ENCODE results near the gene SERGEF.
A peak's percentile ranks its signal among the peaks of the same experiment; 100 is the strongest.

SERGEF gene

DNA sequence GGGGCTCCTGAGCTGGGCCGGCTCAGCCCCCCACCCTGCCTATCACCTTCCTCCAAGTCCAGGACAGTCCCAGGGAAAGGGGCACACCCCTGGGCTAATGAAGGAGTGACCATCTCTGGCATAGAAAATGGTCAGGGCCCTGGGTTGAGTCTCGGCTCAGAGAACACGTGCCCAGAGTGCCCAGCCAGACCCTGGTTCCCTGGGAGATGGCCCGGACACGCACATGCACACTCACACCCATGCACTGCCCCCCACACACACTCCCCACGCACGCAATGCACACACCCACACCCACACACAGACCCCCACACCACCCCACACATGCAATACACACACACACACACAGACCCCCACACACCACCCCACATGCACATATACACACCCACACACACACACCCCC lies 249.6 kb downstream of the SERGEF start:
- Histone ChIP-seq H2BK5ac (ENCODE audit: low read length) (no peak overlapping the region), H3K9ac (ENCODE audit: low read length) (no peak overlapping the region), H3K18ac (ENCODE audit: low read length) (no peak overlapping the region), H4K5ac (ENCODE audit: low read length) (no peak overlapping the region), H2AK5ac (ENCODE audit: low read length) (no peak overlapping the region), H3K79me2 (ENCODE audit: control insufficient read depth, insufficient read depth, low read length) (no peaks in the 10 kb centered on the region), H3K4me1 (ENCODE audit: control insufficient read depth, low read depth, low read length) (no peaks in the 10 kb centered on the region), H3K27ac (ENCODE audit: low read depth, low read length) (no peak overlapping the region), H3K4ac (ENCODE audit: low read depth, low read length) (no peak overlapping the region), H3K4me2 (ENCODE audit: low read length) (no peak overlapping the region), H3K27me3 (ENCODE audit: insufficient read depth, low read length, poor library complexity) (no peaks in the 10 kb centered on the region), H2BK15ac (replicated peaks; ENCODE audit: low read depth) (no peak overlapping the region), H2BK120ac (ENCODE audit: low read depth, low read length) (no peak overlapping the region), H3K23ac (ENCODE audit: low read length) (no peak overlapping the region), H3K79me1 (ENCODE audit: low read length) (no peaks in the 10 kb centered on the region), H3K4me3 (ENCODE audit: low read length) (no peak overlapping the region), H4K8ac (ENCODE audit: low read depth, low read length) (no peak overlapping the region), H3K56ac (ENCODE audit: low read length) (no peak overlapping the region), H3K36me3 (ENCODE audit: control insufficient read depth, insufficient read depth, low read length) (no peaks in the 10 kb centered on the region)
- DNase-seq, result no peak
- no CpG with 5 or more reads among the region's 7 CpGs for WGBS (ENCODE audit: extremely low coverage, insufficient coverage, low lambda C conversion rate)

DNA sequence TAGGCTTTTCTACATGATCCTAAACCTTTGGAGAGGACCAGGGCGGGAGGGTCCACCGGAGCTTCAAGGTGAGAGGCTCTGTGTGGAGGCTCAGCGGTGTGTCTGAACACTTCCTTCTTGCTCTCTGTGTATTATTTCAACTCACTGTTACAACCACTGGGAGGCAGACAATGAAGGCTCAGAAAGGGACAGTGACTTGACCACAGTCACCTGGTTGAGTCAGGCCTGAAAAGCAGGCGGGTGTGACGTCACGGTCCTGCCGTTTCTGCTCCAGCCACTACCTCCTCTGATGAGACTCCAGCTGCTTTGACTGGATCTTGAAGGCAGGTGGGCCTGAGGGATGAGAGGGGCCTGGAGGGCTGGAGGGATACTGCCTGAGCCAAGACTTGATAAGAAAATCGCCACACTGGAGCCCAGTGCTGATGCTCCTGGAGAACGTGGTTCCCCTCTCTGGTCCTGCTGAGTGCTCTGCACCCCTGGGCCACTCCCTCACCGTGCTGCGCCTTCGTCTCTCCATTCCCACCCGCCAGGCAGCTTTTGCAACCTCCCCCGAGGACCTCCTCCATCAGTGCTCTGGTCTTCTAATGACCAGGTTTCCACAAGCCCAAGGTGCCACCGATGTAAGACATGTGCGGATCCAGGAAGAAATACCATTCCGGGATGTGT lies 250.4 kb downstream of the SERGEF start:
- H3K79me2 ChIP-seq (ENCODE audit: control insufficient read depth, insufficient read depth, low read length), result no peaks in the 10 kb centered on the region

DNA sequence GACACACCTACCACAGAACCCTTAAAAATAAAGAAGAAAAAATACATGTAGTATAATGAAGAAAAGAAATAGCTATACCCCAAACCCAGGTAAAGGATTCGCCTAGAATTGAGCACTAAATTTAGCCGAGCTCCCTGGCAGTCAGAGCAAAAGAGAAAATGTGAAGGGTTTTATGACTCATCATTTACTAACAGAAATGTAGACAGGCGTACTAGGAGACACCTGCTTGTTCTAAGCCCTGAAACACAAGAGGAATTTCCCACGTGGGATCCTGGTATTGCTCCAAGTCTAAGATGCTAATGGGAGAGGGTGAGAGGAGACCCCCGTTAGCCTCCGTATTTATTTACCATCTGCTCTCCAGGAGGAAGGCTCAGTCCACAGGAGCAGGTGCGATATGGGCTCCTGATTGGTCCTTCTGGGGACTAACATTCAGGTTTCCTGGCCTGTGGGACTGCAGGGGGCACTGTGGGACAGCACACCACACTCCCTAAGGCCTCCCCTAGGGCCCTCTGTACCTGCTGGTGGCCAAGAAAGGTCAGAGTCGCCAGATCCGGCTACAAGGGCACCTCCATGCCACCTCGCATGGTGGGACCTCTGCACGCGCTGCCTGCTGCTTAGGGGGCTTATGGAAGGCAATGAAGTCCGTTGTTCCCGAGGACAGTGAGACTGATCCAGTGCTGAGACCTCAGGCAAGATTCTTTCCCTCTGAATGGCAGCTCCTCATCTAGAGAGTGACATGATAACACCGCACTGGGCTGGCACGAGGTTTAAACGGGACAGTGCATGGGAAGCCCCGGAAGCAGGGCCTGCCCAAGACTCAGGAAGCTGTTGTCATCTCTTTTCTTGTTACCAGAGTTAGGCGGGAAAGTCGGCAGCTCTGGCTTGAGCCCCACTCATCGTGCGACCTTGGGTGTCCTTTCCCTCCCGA lies 252.5 kb downstream of the SERGEF start:
- no peak overlapping the region for H3K4ac ChIP-seq (ENCODE audit: low read depth, low read length)
- H3K4me2 ChIP-seq (ENCODE audit: low read length), result no peak overlapping the region
- no peaks in the 10 kb centered on the region for H3K36me3 ChIP-seq (ENCODE audit: control insufficient read depth, insufficient read depth, low read length)
- no peaks in the 10 kb centered on the region for H3K27me3 ChIP-seq (ENCODE audit: insufficient read depth, low read length, poor library complexity)
- no peak overlapping the region for H4K8ac ChIP-seq (ENCODE audit: low read depth, low read length)
- WGBS (ENCODE audit: extremely low coverage, insufficient coverage, low lambda C conversion rate), result no CpG with 5 or more reads among the region's 23 CpGs
- H3K27ac ChIP-seq (ENCODE audit: low read depth, low read length), result no peak overlapping the region
- no peak overlapping the region for H3K4me3 ChIP-seq (ENCODE audit: low read length)
- H3K79me2 ChIP-seq (ENCODE audit: control insufficient read depth, insufficient read depth, low read length), result no peaks in the 10 kb centered on the region
- H2BK5ac ChIP-seq (ENCODE audit: low read length), result no peak overlapping the region
- no peaks in the 10 kb centered on the region for H3K4me1 ChIP-seq (ENCODE audit: control insufficient read depth, low read depth, low read length)
- no peak overlapping the region for H3K9ac ChIP-seq (ENCODE audit: low read length)
- H3K23ac ChIP-seq (ENCODE audit: low read length), result no peak overlapping the region
- H4K5ac ChIP-seq (ENCODE audit: low read length), result no peak overlapping the region
- no peaks in the 10 kb centered on the region for H3K79me1 ChIP-seq (ENCODE audit: low read length)
- H3K18ac ChIP-seq (ENCODE audit: low read length), result no peak overlapping the region
- H2BK120ac ChIP-seq (ENCODE audit: low read depth, low read length), result no peak overlapping the region
- peak; percentile 86 for DNase-seq
- H2AK5ac ChIP-seq (ENCODE audit: low read length), result no peak overlapping the region
- H3K56ac ChIP-seq (ENCODE audit: low read length), result no peak overlapping the region
- no peak overlapping the region for H2BK15ac ChIP-seq (replicated peaks; ENCODE audit: low read depth)

More for the DNA sequence above, 250.4 kb downstream of the SERGEF start:
- H2AK5ac ChIP-seq (ENCODE audit: low read length), result no peak overlapping the region
- H4K5ac ChIP-seq (ENCODE audit: low read length), result no peak overlapping the region
- H3K18ac ChIP-seq (ENCODE audit: low read length), result no peak overlapping the region
- H4K8ac ChIP-seq (ENCODE audit: low read depth, low read length), result no peak overlapping the region
- no peak overlapping the region for H2BK120ac ChIP-seq (ENCODE audit: low read depth, low read length)
- H3K23ac ChIP-seq (ENCODE audit: low read length), result no peak overlapping the region
- no peaks in the 10 kb centered on the region for H3K27me3 ChIP-seq (ENCODE audit: insufficient read depth, low read length, poor library complexity)
- no peak overlapping the region for H3K9ac ChIP-seq (ENCODE audit: low read length)
- H3K27ac ChIP-seq (ENCODE audit: low read depth, low read length), result no peak overlapping the region
- no peak overlapping the region for H3K4ac ChIP-seq (ENCODE audit: low read depth, low read length)
- DNase-seq, result no peak
- H2BK15ac ChIP-seq (replicated peaks; ENCODE audit: low read depth), result no peak overlapping the region
- H3K79me1 ChIP-seq (ENCODE audit: low read length), result no peaks in the 10 kb centered on the region
- no peak overlapping the region for H3K4me2 ChIP-seq (ENCODE audit: low read length)
- no CpG with 5 or more reads among the region's 17 CpGs for WGBS (ENCODE audit: extremely low coverage, insufficient coverage, low lambda C conversion rate)
- H3K56ac ChIP-seq (ENCODE audit: low read length), result no peak overlapping the region
- H3K4me3 ChIP-seq (ENCODE audit: low read length), result no peak overlapping the region
- H2BK5ac ChIP-seq (ENCODE audit: low read length), result no peak overlapping the region
- H3K4me1 ChIP-seq (ENCODE audit: control insufficient read depth, low read depth, low read length), result no peaks in the 10 kb centered on the region
- no peaks in the 10 kb centered on the region for H3K36me3 ChIP-seq (ENCODE audit: control insufficient read depth, insufficient read depth, low read length)

DNA sequence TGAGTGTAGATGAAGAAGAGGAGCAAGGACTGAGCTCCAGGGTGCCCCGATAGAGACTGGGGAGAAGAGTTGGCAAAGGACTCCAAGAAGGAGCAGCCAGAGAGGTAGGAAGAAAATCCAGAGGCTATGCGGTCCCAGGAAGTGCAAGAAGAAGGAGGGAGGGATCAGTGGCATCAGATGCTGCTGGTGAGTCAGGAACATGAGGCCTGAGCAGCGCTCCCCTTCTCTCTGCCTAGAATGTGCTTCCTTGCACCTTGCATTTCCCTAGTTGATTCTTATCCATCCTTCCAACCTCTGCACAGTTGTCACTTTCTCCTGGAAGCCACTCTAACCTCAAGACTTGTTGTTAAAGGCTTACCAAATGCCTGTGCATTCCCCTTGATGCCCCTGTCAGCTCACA lies 257.0 kb downstream of the SERGEF start:
- no peaks in the 10 kb centered on the region for H3K79me1 ChIP-seq (ENCODE audit: low read length)
- WGBS (ENCODE audit: extremely low coverage, insufficient coverage, low lambda C conversion rate), result no CpG with 5 or more reads among the region's 3 CpGs
- H2BK15ac ChIP-seq (replicated peaks; ENCODE audit: low read depth), result no peak overlapping the region
- DNase-seq, result no peak
- no peak overlapping the region for H3K23ac ChIP-seq (ENCODE audit: low read length)
- H2BK120ac ChIP-seq (ENCODE audit: low read depth, low read length), result no peak overlapping the region
- no peak overlapping the region for H3K4me3 ChIP-seq (ENCODE audit: low read length)
- no peaks in the 10 kb centered on the region for H3K4me1 ChIP-seq (ENCODE audit: control insufficient read depth, low read depth, low read length)
- no peak overlapping the region for H2BK5ac ChIP-seq (ENCODE audit: low read length)
- H3K27me3 ChIP-seq (ENCODE audit: insufficient read depth, low read length, poor library complexity), result no peaks in the 10 kb centered on the region
- no peak overlapping the region for H3K4ac ChIP-seq (ENCODE audit: low read depth, low read length)
- no peak overlapping the region for H3K9ac ChIP-seq (ENCODE audit: low read length)
- no peaks in the 10 kb centered on the region for H3K36me3 ChIP-seq (ENCODE audit: control insufficient read depth, insufficient read depth, low read length)
- no peak overlapping the region for H3K56ac ChIP-seq (ENCODE audit: low read length)
- no peaks in the 10 kb centered on the region for H3K79me2 ChIP-seq (ENCODE audit: control insufficient read depth, insufficient read depth, low read length)
- H2AK5ac ChIP-seq (ENCODE audit: low read length), result no peak overlapping the region
- H4K5ac ChIP-seq (ENCODE audit: low read length), result no peak overlapping the region
- H3K4me2 ChIP-seq (ENCODE audit: low read length), result no peak overlapping the region
- H3K18ac ChIP-seq (ENCODE audit: low read length), result no peak overlapping the region
- no peak overlapping the region for H3K27ac ChIP-seq (ENCODE audit: low read depth, low read length)
- no peak overlapping the region for H4K8ac ChIP-seq (ENCODE audit: low read depth, low read length)

DNA sequence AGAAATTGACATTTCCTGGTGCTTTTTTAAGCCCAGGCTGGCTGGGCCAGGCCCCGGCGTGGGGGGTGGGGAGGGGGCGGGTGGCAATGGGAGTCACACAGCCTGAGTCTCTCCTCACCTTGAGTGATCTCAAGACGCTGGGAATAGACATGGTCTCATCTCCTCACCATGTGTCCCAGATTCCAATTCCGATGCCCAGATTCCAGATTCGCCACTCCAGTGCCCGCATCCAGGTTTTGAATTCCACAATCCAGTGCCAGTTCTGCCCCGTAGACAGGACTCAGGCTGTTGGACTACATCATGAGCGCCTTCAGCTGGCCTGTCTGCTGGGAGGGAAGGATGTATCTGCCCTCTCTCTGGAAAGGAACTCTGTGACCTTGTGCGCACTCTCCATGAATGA lies 259.2 kb downstream of the SERGEF start:
- no peak overlapping the region for H3K56ac ChIP-seq (ENCODE audit: low read length)
- no peak overlapping the region for H3K9ac ChIP-seq (ENCODE audit: low read length)
- no peak overlapping the region for H2BK120ac ChIP-seq (ENCODE audit: low read depth, low read length)
- H3K79me1 ChIP-seq (ENCODE audit: low read length), result no peaks in the 10 kb centered on the region
- H3K36me3 ChIP-seq (ENCODE audit: control insufficient read depth, insufficient read depth, low read length), result no peaks in the 10 kb centered on the region
- H3K27ac ChIP-seq (ENCODE audit: low read depth, low read length), result no peak overlapping the region
- no peaks in the 10 kb centered on the region for H3K79me2 ChIP-seq (ENCODE audit: control insufficient read depth, insufficient read depth, low read length)
- WGBS (ENCODE audit: extremely low coverage, insufficient coverage, low lambda C conversion rate), result no CpG with 5 or more reads among the region's 10 CpGs
- H2BK5ac ChIP-seq (ENCODE audit: low read length), result no peak overlapping the region
- no peak overlapping the region for H3K4me2 ChIP-seq (ENCODE audit: low read length)
- no peak overlapping the region for H3K18ac ChIP-seq (ENCODE audit: low read length)
- H3K4me1 ChIP-seq (ENCODE audit: control insufficient read depth, low read depth, low read length), result no peaks in the 10 kb centered on the region
- no peak overlapping the region for H4K8ac ChIP-seq (ENCODE audit: low read depth, low read length)
- no peak for DNase-seq
- no peak overlapping the region for H3K23ac ChIP-seq (ENCODE audit: low read length)
- H2AK5ac ChIP-seq (ENCODE audit: low read length), result no peak overlapping the region
- no peaks in the 10 kb centered on the region for H3K27me3 ChIP-seq (ENCODE audit: insufficient read depth, low read length, poor library complexity)
- H3K4me3 ChIP-seq (ENCODE audit: low read length), result no peak overlapping the region
- H3K4ac ChIP-seq (ENCODE audit: low read depth, low read length), result no peak overlapping the region
- H2BK15ac ChIP-seq (replicated peaks; ENCODE audit: low read depth), result no peak overlapping the region
- H4K5ac ChIP-seq (ENCODE audit: low read length), result no peak overlapping the region

Measured in mesendoderm (in vitro differentiated cells).